KBM-7 (cell line): Measurements from ENCODE around the gene NACC1.
A peak's percentile ranks its signal among the peaks of the same experiment; 100 is the strongest.
"Not testable (repeated sequence)": the region's sequence is repeated elsewhere in the genome, so short reads cannot be mapped to it uniquely, and the experiment has no call there.

ENCODE experiments used
- DNase-seq: peaks from one replicate; pipeline ENCODE4 v3.0.0-alpha.2; 2015
- in situ Hi-C: fragments of 300-500 bp; cut with MboI; formaldehyde crosslinking; loops from 2 replicates; pipeline ENCODE4 v1.14.3; 2020; ENCODE audit warnings: low sequenced_read_pairs, low pct_unique_long_range_greater_than_20kb, mixed read lengths

NACC1 gene

DNA sequence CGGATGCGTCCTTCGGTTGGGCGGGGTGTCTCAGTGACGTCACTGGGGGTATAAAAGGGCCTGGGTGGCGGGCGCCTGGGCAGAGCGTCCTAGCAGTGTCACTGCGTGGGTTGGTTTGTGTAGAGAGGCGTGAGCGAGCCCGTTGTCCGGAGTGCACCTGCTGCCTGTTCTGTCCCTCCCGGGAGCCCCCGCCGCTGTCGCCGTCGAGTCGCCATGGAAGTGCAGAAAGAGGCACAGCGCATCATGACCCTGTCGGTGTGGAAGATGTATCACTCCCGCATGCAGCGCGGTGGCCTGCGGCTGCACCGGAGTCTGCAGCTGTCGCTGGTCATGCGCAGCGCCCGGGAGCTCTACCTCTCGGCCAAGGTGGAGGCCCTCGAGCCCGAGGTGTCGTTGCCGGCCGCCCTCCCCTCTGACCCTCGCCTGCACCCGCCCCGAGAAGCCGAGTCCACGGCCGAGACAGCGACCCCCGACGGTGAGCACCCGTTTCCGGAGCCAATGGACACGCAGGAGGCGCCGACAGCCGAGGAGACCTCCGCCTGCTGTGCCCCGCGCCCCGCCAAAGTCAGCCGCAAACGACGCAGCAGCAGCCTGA is 35.0 kb downstream of the NACC1 start:
- in situ Hi-C loops: no loop called here
- DNase-seq: peak; percentile 96

DNA sequence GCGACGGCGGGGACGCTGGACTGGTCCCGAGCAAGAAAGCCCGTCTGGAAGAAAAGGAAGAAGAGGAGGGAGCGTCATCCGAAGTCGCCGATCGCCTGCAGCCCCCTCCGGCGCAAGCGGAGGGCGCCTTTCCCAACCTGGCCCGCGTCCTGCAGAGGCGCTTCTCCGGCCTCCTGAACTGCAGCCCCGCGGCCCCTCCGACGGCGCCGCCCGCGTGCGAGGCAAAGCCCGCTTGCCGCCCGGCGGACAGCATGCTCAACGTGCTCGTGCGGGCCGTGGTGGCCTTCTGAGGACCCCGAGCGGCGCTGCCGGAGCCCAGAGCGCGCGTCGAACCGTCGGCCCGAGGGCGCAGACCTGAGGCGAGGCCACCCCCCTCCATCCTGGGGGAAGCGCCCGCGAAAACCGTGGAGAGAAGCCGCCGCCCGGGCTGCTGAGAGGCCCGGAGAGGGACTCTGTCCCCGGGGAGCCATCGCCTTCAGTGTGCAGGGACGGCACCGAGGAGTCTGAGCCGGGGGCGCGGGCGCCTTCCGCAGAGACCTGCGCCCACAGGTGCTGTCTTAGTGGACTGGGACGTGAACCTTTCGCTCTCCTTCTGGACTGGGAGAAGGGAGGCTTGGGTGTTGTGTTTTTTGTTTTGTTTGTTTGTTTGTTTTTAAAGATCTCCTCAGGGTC is 35.6 kb downstream of the NACC1 start:
- DNase-seq: peak; percentile 57
- in situ Hi-C loops: no loop called here

DNA sequence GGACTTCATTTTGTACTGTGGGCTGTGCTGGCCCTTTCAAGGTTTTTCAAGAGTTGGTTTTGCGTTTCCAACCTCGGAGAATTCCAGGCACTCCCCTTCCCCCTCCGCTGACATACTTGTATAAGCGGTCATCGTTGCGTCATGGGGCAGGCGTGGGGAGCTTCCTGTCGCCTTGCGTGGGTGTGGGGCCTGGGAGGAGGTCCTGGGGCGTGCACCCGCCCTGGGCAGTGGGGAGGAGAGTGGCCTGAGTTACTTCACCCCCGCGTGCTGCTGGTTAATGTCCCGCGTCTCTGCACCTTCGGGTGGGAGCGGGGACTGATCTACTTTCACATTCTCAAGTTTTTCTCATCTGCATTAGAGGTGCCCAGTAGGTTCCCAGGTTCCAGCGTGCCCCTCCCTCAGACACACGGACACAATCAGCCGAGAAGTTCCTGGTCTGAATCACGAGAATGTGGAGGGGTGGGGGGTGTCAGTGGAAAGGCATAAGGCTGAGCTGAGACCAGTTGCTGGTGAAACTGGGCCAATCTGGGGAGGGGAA is 36.2 kb downstream of the NACC1 start:
- DNase-seq: peak; percentile 55
- in situ Hi-C loops: no loop called here

DNA sequence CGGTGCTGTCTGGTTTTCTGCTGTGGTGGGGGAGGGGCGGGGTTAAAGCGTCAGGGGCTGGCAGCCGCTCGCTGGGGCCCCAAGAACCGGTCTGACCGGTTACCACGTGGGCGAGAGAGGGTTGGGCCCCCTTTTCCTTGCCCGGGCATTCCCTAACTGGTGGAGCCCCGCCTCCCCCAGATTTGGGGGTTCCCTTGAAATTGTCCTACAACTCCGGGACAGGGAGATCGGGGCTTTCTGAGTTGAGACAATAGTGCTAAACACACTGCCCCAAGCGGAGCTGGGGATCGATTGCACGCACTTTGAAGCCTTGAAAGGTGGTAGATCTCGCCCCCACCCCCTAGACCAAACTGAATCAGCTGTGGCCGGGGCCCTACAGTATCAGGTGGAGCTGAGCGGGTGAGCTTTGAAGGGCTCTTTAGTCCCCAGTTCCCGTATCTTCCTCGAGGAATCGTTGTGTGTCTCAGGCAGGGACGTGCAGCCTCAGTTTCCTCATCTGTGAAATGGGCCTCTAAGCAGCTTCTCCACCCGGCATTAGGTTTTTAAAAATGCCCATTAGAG is 36.9 kb downstream of the NACC1 start:
- DNase-seq: peak; percentile 64
- in situ Hi-C loops: no loop called here

DNA sequence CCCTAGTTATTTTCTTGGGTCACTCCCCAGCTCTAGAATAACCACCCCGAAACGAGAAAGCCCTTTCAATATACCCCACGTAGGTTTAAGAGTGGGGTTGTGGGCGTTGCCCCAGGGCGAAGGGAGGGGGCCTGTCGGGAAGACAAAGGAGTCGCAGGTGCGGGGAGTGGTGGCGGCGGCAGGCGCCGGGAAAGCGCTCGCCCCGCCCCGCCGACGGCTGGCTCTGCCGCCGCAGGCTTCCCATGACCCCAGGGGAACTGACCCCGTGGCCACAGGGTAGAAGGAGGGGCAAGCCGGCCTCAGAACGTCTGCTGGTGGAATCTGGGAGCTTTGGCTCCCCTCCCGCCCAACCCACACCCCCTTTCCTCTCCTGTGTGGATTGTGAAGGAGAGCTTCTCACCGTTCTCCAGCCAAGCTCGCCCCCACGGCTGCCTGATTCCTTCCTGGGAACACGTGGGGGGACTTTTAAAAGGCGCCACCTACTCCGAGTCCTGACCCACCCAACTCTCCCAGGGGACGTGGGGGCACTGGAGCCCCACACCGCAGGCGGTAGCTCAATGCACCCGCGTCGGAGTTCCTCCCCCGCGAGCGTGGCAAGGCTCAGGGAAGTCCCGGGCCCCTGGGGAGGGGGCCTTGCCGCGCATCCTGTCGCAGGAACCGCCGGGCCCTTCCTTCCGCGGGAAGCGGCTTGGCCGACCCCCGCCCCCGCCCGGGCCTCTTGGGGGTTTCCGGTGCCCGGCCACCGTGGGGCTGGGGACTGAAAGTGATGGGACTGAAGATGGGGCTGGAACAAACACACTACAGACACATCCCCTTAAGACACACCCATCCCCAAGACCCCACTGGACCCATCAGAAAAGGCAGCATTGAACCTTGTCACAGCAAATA is 37.7 kb downstream of the NACC1 start:
- in situ Hi-C loops: no loop called here
- peak; percentile 84 for DNase-seq

DNA sequence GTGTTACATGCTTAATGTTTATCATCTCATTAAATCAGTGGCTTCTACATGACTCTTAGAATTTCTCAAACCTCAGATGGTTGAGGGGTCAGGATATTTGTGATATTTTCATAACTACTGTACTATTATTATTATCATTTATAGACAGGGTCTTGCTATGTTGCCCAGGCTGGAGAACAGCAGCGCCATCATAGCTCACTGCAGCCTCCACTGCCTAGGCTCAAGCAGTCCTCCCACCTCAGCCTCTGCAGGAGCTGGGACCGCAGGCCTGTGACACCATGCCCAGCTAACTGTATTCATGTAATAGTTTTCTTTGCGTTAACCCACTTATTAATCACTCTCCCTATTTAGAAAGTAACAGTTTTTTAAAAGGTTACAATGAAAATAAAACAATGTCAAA is 41.6 kb downstream of the NACC1 start:
- in situ Hi-C loops: no loop called here
- DNase-seq: no peak

DNA sequence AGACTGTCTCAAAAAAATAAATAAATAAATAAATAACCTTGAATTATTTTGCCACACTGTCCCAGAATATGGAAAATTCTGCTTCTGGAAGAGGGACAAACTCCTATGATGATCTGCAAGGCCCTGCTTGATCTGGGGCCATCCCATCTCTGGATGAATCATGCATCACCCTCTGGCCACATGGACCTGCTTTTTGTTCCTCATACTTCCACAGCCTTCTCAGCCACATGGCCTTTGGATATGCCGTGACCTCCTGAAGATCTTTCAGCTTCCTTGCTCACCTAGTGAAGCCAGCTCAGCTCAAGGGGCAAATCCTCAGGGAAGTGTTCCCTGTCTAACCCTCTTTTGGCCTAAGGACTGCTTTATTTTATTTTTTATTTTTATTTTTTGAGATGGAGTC is 42.5 kb downstream of the NACC1 start:
- in situ Hi-C loops: no loop called here
- DNase-seq: no peak

DNA sequence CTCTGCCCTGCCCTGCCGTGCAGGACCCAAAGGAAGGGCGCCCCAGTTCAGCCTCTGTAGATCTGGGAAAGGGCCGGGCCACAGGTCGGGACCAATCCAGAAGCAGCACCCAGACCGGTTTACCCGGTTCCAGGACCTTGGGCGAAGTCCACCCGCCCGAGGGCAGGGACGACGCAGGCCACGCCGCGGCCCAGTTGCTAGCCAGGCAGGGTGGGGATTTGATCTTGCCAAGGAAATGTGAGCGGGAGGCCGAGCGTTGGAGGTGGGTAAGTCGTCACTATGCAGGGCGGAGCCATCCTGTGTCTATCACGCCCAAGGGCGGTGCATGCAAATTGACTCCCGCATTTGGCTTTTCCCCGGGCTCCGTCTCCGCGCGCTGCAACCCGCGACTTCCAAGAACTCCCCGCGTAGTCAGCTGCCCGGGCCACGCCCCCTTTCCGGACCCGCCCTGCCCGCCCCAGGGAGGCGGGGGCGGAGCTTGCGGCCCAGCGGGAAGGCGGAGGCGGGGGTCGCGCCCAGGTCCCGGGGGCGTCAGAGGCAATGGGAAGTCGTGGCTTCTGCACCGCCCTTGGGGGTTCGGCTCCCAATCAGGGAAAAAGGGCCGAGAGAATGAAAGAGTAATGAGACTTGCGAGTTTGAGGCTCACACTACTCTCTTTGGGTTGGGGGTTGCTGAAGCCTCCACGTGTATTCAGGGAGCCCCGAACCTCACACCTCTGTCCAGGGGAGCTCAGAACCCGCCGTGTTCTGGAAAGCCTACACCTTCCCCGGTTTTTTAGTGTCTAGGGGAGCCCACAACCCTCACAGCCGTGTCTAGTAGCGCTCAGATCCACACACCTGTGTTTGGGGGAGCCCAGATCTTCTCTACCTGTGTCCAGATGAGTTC is 44.9 kb downstream of the NACC1 start:
- in situ Hi-C loops: no loop called here
- DNase-seq: peak; percentile 97

DNA sequence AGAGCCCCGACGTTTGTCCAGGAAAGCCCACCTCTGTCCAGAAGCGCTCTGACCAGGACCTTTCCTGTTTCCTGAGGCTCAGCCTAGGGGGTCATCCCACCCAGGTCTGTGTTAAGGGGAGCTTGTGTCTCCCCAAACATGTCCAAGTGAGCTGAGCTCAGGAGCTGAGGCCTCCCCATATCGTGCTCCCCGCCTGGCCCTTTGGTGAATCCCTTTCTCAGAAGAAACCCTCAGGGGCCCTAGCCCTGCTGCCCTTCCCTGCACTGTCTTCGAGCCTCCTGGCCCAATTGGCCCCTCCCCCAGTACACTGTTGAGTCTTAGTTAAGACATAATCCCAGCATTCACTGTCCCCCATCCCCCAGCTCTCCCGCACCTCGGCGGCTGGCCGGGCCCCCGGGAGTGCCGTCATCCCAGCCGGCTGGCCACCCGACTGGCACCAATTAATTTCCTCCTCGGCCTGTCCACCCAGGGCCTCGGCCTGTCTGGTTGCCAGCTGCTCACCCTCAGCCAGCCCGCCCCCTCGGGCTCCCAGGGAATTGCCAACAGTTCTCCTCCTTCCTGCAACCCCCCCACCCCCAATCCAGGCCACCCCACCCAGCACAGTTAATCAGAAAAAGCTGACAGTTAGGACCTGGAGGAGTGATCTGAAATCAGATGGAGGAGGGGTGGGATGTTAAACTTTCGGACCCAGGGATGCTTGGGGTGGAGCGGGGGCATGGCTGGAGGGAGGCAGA is 45.7 kb downstream of the NACC1 start:
- peak; percentile 68 for DNase-seq

DNA sequence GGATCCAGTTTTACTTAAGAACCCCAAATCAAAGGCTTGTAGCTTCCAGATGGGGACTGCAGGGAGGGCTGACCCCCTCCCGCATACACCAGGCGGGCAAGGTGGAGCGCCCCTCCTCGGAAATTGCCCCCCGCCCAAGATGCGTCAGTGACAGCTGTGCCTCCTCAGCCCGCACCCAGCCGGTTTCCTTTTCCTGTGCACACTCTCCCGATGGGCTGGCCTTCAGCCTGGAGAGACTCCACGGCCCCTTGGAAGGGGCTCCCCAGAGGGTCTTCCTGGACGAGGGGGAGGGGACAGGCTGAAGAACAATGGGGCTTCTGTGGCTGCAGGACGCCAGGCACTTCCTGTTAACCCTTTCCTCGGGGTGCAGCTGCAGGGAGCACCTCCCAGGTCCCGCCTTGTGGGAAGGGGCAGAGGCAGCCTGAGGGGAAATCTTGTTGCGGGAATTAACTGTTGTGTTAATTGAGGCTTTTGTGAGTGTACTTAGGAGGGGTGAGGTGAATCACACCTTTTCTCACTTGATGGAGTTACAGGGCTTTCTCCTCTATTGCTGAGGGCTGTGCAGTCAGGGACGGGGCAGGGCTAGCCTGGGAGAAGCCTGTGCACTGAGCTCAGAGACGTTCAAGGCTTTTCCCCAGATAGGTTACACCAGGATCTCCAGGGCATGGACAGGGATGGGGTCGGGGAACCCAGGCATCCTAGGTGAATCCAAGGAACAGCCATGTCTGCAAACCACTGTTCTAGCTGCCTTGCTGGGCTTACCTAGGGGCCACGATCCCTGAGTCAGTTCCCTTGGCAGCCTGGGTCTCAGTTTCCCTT is 46.5 kb downstream of the NACC1 start:
- in situ Hi-C loops: no loop called here

More for the DNA sequence above, 45.7 kb downstream of the NACC1 start:
- in situ Hi-C loops: no loop called here

DNA sequence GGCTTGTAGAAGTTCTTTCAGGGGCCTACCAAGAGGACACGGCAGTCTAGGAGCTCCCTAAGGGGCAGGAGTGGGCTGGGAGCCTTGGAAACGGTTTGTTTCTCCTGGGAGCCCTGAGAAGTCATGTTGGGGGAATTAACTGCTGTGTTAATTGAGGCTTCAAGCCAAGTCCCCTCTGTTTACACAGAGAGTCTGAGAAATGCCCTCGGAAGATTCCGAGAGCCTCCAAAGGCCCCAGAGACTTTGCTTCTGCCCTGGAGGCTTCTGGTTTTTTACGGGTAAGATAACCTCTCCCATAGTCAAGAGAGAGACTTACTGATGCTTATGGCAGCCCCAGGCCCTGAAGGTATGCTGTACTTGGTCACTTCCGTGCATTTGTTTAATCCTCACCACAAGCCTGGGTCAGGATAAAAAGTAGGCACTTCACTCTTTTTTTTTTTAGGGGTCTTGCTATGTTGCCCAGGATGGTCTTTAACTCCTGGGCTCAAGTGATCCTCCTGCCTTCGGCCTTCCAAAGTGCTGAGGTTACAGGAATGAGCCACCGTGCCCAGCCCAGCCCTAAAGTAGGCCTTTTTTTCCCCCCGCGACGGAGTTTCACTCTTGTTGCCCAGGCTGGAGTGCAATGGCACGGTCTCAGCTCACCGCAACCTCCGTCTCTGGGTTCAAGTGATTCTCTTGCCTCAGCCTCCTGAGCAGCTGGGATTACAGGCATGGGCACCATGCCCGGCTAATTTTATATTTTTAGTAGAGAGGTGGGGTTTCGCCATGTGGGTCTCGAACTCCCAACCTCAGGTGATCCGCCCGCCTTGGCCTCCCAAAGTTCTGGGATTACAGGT is 47.3 kb downstream of the NACC1 start:
- DNase-seq: no peak
- in situ Hi-C loops: no loop called here

More for the DNA sequence above, 46.5 kb downstream of the NACC1 start:
- peak; percentile 85 for DNase-seq

DNA sequence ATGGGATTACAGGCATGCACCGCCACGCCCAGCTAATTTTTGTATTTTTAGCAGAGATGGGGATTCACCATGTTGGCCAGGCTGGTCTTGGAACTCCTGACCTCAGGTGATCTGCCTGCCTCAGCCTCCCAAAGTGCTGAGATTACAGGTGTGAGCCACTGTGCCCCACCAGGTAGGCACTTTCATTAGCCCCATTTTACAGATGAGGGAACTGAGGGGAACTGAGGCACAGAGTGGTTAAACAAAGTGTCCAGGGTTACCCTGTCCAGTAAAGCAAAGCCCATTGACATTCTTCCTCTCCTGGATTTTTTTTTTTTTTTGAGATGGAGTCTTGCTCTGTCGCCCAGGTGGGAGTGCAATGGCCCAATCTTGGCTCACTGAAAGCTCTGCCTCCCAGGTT is 48.1 kb downstream of the NACC1 start:
- in situ Hi-C loops, DNase-seq: not testable (repeated sequence)

DNA sequence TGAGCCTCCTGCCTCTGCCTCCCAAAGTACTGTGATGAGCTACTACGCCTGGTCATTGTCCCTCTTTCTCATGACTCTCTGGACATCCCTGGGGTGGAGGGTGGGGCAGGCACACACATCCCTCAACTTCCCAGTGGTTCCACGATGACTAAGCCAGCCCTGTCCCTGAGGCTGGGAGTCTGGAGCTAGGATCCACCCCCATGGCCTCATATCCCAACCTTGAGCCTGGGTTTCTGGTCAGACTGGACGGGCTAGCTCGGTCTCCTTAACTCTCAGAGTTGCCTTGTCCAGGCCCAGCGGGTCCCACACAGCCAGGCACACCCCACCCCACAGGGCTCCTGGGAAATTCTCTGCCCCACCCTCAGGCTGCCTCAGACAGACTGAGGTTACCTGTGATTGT is 51.7 kb downstream of the NACC1 start:
- no peak for DNase-seq
- in situ Hi-C loops: no loop called here

DNA sequence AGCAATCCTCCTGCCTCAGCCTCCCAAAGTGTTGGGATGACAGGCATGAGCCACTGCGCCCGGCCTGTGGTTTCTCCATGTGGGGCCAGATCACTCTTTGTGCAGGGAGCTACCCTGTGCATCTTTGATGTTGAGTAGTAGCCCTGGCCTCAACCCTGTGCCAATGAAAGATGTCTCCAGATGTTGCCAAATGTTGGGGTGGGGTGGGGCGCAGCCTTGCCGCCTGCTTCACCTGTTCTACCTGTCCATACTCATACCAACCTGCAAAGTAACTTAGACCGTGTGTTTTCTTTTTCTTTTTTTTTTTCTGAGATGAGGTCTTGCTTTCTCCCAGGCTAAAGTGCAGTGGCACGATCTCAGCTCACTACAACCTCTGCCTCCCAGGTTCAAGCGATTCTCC is 53.1 kb downstream of the NACC1 start:
- in situ Hi-C loops: no loop called here
- DNase-seq: no peak

DNA sequence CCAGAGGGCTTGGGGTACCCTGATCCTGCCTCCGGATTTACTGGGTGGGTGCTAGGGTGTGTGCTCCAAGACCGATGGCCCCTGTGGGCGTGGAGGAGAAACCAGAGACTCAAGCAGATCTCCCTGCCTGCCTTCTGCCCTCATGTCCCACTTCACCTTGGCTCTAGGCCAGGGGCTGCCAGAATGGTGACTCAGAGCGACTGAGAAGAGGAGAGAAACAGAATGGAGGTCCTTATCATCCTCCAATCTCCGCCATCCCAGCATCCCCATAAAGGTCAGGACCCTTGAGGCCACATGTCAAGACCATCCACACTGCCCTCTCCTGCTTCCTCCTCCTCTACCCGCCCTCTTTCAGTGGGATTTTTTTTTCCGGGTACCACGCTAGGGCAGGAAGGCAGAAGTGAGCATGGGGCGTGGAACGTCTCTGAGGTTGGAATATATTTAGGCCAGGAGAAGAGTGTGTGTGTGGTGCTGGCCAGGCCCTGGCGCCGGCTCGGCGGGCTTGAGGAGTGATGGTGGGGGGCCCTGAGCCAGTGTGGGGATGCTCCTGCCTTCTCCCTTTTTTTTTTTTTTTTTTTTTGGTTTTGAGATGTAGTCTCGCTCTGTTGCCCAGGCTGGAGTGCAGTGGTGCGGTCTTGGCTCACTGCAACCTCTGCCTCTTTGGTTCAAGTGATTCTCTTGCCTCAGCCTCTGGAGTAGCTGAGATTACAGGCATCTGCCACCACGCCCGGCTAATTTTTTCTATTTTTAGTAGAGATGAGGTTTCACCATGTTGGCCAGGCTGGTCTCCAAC is 54.5 kb downstream of the NACC1 start:
- in situ Hi-C loops: no loop called here
- peak; percentile 43 for DNase-seq
